HG03045 (cell line): Measurements from ENCODE around the gene SYT1.
"Not testable (repeated sequence)": the region's sequence is repeated elsewhere in the genome, so short reads cannot be mapped to it uniquely, and the experiment has no call there.

ENCODE experiments used
- ATAC-seq: cut with Tn5 transposase; IDR thresholded peaks from one replicate; pipeline ENCODE4 v1.9.1; 2021; ENCODE audit warnings: mild to moderate bottlenecking, moderate library complexity; ENCODE audit not compliant: unreplicated experiment

SYT1 gene

DNA sequence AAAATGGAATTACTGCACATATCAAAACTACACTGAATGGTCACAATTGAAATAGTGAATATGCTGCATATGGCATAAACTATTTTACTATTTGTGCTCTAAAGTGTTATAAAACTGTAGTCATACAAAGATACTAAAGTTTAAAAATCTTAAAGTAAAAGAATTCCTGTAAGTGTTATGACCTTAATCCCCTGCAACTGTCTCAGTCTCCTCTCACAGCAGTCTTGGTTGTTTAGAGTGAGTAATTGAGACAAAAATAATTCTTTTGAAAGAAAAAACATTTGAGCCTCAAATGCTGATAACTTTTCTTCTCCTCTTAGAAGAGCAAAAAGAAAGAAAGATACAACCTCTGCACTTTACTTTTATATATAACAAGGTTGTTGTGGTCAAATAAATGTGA, 99.9 kb downstream of the SYT1 start:
- no peak for ATAC-seq

DNA sequence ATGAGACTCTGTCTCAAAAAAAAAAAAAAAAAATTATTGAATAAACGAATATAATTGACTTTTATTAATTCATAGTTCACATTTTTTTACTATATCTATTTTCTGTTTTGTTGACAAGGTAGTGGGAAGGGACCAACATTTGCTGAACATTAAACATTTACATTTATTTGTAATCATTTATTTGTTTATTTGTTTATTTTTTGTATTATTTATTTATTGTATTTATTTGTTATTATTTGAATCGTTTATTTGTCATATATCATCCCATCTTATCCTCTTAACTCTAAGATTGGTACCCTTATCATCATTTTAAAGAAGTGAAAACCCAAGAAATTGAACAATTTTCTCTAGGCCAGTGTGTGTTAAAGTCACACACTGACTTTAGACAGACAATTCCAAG, 101.5 kb downstream of the SYT1 start:
- ATAC-seq: no peak

DNA sequence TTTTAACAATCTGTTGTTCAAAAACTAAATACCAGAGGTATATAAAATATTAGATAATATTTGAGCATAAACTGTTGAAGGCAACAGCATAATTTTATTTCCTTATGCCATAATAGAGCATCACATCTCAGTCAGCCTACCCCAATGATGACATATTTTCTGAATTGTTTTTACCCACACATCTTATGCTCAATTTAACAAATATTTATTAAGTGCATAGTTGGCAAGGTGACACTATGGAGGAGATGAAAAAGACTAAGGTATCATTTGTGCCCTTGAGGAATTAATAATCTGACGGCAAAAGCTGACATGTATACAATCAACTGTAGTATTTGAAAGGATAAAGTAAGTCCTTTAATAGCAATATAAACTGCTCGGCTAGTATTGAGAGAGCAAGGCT, 102.4 kb downstream of the SYT1 start:
- no peak for ATAC-seq

DNA sequence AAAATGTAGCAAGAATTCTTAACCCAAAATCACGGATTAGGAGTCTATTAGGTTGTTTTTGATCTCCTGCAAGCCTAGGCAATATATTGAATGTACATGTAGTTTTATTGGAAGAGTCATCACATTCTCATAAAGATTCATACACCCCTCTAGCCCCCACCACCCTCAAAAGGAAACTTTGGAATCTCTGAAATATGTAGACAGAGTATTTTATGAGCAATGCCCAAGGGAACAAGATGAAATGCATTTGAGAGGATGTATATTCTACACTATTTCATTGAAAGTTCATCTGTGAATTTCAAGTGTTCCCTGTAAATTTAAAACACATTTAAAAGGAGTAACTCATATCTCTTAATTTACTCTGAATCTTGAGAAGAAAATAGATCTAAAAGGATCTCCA, 103.7 kb downstream of the SYT1 start:
- no peak for ATAC-seq

DNA sequence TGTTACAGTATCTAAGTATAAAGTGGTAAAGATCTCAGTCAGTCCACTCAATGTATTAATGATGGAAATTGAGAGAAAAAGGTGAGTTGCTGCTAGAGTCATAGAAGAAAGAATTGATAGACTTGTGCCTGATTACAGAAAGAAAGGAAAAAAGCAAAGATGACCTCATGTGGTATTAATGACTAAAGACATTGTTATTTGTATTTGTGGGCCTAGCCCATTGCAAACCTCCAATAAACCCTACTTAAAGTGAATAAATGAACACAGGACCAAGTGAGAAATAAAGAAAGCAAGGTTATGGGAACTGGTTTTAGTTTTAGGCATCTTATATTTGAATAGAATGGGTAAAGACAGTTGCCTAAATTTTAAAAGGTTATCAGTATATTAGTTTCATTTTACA, 105.5 kb downstream of the SYT1 start:
- no peak for ATAC-seq

DNA sequence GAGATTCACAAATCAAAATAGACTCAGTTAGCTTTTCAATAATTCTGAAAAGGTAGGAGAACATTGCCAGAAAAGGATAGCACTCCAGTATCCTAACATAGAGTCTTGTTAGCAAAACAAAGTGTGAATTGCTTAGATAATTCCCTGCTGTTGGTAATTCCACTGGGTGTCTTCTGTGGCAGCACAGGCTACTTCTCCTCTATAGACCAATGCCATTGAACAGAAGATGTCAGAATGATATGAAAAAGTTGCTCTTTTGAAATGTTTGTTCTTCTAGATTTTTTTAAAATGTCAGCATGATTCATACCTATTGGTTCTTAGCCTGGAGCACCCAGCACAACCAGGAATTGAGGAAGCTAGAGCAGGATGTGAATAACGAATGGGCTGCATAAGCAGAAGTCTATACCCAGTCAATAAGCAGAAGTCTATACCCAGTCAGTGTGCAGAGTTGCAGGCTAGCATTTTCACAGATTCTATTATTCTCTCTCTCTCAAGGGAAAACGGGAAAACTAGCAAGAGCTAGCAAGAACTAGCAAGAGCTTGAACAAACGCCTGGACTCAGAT, 112.8 kb downstream of the SYT1 start:
- ATAC-seq: no peak

DNA sequence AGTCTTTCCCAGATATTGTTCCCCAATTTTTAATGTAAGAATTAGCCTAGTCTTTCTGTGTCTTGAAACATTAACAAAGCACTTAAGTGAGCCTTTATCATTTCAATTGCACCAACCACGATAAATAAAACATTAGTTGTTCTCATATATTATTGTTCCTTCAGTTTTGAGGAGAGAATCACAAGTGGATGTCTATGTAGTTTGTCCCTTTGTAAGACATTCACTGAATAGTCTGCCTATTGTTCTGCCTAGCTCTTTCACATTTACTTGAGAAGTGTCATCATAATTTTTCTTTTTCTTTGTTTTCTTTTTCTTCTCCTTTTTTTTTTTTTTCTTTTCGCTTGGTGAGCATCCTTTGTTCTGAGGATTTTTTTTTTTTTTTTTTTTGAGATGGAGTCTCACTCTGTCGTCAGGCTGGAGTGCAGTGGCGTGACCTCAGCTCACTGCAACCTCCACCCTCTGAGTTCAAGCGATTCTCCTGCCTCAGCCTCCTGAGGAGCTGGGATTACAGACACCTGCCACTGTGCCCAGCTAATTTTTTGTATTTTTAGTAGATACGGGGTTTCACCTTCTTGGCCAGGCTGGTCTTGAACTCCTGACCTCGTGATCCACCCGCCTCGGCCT, 129.7 kb downstream of the SYT1 start:
- ATAC-seq: no peak

DNA sequence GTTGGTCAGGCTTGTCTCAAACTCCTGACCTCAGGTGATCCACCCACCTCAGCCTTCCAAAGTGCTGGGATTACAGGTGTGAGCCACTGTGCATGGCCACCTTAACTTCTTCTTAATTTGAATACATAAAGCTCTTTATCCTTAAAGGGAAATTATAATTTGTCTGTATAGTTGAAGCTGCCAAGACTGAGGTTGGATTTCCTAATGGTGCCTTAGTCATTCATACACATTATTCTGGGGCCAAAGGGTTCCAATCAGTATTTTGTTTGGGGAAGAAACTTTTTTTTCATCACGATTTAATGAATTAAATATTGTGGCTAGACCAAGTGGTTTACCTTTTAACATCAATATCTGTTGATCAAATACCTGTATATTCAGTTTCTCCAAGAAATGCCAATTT, 135.9 kb downstream of the SYT1 start:
- ATAC-seq: no peak

DNA sequence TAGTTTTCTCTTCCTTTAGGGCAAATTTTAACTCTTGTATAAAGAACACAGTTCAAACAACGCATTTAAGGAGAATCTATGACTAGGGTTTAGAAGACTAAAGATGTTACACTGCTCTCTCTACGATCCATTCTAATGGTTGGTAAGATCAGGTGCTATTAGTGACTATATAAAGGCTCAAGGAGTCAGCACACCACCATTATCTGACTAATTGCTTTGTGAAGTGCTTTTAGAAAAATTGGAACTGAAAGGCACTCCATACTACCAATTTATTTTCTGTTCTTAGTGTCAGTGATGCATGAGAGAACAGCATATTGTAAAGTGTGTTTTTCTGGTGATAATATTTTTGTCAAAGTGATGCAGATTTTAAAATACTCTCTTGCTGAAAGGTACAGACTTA, 136.8 kb downstream of the SYT1 start:
- ATAC-seq: no peak

DNA sequence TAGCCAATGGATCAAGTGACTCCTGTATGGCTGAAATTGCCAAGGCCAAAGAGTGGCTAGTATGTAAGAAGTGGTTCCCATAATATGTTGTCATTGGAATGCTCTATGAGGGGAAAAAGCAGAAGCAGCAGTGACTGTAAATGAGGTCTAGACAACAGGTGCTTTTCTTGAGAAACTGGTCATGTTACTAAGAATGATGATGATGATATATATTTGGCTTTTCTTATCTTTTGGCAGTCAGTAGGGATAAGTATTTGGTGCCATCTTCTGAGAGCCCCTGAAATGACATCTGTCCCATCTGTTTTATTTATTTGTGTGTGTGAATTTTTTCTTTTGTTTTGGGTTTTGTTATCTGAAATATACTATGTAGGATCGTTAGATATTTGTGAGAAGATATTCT, 141.7 kb downstream of the SYT1 start:
- peak; percentile 65 for ATAC-seq

DNA sequence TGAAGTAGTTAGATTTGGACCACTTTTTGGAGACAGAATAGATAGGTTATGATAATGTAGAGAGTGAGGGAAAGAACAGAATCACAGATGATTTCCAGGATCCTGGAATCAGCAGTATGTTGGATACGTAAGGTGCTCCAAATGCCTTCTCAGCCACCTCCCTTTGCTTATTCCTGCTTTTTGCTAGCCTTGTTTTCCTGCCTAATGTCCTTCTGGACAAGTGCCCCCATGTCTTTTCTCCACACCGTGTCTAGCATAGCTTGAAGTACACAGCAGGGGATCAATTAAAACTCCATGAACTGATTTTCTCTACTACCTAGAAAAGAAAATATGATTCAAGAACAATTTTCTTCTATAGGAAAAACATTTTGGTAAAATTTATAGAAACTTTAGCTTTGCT, 144.0 kb downstream of the SYT1 start:
- ATAC-seq: no peak

DNA sequence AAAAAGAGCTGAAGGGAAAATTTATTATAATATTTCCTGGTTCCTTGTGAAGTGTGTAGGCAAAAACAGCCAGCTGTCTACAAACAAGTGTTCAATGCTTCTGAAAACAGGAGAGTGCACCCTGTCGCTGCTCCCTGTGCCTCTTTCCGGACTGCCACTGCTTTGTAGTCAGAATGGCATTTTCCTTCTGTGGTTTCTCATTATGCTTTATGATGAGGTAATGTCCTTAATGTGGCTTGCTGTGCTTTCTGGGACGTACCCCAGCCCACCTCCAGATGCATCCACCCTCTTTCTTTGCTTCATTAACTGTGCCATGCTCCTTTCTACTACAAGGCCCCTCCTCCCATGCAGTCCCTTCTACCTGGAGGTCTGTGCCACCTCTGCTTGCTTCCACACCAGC, 148.1 kb downstream of the SYT1 start:
- no peak for ATAC-seq

DNA sequence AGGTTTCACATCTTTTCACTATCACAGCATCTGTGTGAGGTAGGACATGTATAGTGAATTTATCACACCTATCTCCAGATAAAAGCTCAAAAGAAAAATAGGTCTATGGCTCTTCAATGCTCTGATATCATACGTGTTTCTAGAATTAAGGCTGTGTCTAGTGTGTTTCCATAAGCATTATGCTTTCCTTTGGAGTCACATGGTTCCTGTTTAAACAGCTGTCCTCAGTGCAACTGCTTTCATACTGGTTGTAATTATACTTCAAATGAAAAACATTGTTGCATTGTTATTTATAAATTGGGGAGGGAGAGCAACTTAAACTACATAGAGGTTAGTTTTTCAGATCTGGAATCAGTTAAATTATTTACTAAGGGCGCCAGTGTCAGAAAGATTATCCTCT, 151.6 kb downstream of the SYT1 start:
- no peak for ATAC-seq

DNA sequence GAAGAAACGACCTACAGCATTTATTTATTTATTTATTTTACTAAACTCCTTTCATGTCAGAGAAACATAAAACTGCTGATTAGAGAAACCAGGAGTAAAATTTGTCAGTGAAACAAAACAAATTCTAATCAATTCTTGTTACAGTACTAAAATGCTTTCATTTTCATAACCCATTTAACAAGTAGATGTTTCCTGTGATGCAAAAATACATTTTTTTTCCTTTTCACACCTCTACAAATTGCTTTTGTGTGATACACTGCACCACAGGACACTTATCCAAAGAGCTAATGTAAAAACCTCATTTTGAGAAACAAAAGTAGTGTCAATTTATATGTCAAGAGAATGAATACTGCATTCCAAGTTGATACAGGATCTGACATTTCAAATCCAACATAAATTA, 155.1 kb downstream of the SYT1 start:
- ATAC-seq: no peak

DNA sequence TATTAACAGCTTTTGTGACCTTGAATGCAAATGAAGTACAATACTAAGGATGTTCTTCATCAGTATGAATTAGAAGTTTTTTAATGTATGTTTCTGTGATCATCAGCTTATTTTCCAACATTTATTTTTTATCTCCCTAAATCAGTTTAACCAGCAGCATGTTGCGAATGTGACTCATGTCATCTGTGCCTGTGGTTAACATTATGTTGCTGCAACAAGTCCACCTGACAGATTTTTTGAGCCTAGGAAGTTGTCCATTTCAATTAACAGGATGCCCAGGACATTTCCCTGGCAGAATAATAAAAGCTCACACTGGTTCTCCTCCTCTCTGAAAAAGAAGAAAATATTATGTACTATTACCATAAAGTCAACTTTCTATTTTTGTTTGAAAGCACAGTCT, 155.5 kb downstream of the SYT1 start:
- ATAC-seq: no peak

DNA sequence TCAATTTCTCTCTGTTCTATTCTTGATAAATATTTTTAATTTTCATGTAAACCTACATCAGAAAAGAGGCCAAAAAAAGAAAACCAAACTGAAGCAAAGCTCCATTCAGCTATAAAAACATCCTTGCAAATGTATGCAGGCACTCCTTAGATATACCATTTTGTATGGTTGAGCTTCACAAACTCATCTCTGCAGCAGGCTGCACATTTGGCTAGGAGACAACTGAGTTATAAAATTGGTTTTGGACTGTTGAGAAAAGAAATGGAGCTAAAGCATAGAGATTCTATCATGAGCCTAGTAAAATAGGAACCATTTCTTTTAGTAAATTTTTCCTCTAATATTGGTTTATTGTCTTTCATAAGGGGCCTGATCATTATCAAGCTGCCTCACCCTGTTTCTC, 156.4 kb downstream of the SYT1 start:
- ATAC-seq: no peak

DNA sequence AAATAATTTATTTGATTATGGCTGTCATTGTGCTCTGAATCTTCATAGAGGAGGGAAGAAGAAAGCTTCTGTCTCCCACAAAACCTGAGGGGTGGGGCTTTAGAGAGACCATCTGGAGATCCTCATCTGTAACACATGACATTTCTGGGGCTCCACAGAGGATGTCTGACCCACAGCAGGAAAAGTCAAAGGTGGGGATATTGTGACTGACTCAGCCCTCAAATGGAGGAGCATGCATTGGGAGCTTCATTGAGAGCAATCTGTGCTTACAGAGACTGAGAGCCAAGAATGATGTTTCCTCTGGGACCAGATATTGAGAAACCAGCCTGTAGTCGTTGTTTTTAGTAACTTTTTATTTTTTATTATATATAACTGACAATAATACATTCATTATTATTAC, 158.7 kb downstream of the SYT1 start:
- ATAC-seq: no peak

DNA sequence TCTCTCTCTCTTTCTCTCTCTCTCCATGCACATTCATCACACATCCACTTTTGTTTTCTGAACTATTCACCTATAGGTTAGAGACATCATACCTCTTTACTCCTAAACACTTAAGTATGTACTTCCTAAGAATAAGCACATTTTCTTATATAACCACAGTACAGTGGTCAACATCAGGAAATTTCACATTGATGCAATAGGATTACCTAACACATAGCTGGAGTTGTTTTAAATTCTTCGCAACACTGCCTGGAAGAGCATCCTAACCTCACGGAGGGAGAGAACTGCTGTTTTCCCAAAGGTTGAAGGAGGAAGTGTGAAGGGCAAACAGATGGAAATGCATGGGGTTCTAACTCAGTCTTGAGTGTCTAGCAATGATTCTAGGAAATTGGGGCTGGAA, 159.2 kb downstream of the SYT1 start:
- no peak for ATAC-seq

DNA sequence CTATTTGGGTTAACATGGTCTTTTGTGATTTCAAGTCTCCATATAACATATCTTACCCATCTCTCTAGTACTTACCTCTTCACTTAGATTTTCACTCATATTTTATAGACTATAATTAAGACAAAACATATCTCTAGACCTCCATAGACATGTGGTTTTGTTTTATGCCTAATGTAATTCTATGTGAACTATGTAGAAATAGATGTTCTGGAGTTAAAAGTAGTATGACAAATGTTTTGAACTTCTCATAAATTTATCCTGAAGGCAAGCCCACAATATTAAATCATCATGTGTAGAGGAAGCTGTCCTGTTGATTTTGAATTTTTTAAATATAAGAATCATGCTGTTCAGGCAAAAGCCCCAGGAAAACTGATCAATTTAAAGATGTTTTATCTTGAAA, 169.2 kb downstream of the SYT1 start:
- ATAC-seq: no peak

DNA sequence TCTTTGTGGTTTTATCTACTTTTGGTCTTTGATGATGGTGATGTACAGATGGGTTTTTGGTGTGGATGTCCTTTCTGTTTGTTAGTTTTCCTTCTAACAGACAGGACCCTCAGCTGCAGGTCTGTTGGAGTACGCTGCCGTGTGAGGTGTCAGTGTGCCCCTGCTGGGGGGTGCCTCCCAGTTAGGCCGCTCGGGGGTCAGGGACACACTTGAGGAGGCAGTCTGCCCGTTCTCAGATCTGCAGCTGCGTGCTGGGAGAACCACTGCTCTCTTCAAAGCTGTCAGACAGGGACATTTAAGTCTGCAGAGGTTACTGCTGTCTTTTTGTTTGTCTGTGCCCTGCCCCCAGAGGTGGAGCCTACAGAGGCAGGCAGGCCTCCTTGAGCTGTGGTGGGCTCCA, 180.2 kb downstream of the SYT1 start:
- ATAC-seq: not testable (repeated sequence)

DNA sequence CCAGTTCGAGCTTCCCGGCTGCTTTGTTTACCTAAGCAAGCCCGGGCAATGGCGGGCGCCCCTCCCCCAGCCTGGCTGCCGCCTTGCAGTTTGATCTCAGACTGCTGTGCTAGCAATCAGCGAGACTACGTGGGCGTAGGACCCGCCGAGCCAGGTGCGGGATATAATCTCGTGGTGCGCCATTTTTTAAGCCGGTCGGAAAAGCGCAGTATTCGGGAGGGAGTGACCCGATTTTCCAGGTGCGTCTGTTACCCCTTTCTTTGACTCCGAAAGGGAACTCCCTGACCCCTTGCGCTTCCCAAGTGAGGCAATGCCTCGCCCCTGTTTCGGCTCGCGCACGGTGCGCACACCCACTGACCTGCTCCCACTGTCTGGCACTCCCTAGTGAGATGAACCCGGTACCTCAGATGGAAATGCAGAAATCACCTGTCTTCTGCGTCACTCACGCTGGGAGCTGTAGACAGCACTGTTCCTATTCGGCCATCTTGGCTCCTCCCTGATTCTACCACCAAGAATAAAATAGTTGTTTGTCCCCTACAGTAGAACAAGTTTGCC, 180.7 kb downstream of the SYT1 start:
- ATAC-seq: not testable (repeated sequence)

DNA sequence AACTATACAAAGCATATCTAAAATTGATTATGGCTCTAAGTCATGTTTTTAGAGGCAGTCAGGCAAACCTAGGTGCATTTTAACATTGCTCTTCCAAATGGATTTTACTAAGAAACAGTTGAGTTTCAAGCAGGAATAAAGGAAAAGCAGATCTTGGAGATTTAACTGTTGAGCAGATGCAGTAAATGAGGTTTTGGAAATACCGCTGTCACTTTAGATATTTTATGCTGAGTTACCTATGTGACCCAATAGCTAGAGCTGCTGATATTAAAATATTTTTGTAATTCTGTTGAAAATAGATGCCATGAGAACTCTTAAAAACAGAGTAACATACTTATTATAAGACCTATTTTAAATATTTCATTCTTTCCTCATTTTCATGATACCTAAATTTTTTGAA, 181.4 kb downstream of the SYT1 start:
- no peak for ATAC-seq

DNA sequence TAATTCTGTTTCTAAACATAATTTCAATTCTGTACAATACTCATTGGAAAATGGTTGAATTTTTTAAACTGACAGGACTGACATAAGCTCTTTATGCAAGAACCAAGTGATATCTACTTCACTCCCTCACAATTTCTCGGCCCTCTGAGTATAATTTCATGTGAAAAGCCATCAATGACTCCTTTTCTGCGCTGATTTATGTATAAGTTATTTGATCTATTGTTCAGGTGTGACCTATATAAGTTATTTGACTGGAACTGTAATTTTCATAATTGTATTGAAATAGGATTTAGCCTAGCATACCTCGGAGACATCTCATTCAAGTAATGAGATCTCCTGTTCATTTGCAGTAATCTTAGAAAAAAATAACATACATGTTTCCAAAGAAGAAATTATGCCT, 184.4 kb downstream of the SYT1 start:
- no peak for ATAC-seq
